Mucosa of rectum (tissue), 2 donors: ENCODE measurements around the gene SNX27.

Experiments used
- H3K27ac ChIP-seq, 2 donors: one replicate each; pipeline ENCODE4 v1.7.0; 2013; ENCODE audit warnings: inconsistent platforms in 2 of 2, low read depth in 2 of 2, low read length in 2 of 2
- H3K27me3 ChIP-seq, 2 donors: one replicate each; pipeline ENCODE4 v1.7.0; 2013; ENCODE audit warnings: low read length in 2 of 2; ENCODE audit not compliant: control insufficient read depth in 2 of 2, insufficient read depth in 2 of 2
- H3K36me3 ChIP-seq, 2 donors: one replicate each; pipeline ENCODE4 v1.7.0; 2013; ENCODE audit warnings: low read length in 2 of 2; ENCODE audit not compliant: control insufficient read depth in 2 of 2, insufficient read depth in 2 of 2
- H3K4me1 ChIP-seq, 2 donors: one replicate each; pipeline ENCODE4 v1.7.0; 2013; ENCODE audit warnings: low read length in 2 of 2, mild to moderate bottlenecking in 1 of 2; ENCODE audit not compliant: control insufficient read depth in 2 of 2, insufficient read depth in 2 of 2
- H3K4me3 ChIP-seq, 2 donors: one replicate each; pipeline ENCODE4 v1.7.0; 2013; ENCODE audit warnings: low read length in 2 of 2
- H3K9ac ChIP-seq, 2 donors: one replicate each; pipeline ENCODE4 v1.7.0; 2013; ENCODE audit warnings: low read length in 2 of 2, low read depth in 1 of 2, mild to moderate bottlenecking in 1 of 2
- H3K9me3 ChIP-seq, 2 donors: one replicate each; pipeline ENCODE4 v1.7.0; 2013; ENCODE audit warnings: low read length in 2 of 2; ENCODE audit not compliant: control insufficient read depth in 2 of 2
- donor health status: healthy.
- donor health status: Normal muscosa, but diverticular disease.

SNX27 gene

DNA sequence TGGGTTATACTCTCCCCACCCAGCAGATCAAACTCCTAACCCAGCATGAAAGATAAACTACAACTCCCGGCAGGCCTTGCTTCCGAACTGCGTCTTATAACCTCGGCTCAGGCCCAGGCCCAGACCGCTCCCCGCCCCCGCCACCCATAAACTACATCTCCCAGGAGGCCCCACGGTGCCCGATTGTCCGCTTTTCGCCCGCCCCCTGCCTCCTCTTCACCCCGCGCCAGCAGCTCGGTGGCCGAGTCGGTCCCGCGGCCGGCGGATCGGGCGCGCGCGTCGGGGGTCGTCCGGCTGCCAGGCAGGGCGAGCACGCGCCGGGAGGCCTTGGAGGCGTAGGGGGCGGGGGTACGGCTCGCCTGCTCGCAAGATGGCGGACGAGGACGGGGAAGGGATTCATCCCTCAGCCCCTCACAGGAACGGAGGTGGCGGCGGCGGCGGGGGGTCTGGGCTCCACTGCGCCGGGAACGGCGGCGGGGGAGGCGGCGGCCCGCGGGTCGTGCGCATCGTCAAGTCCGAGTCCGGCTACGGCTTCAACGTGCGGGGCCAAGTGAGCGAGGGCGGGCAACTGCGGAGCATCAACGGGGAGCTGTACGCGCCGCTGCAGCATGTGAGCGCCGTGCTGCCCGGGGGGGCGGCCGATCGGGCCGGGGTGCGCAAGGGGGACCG is at the start of gene SNX27:
Gene SNX27 (plus strand): TSS at position 219 of the 669 bp plus-strand sequence. CDS start 152 bp downstream, at position 371.
- peak within 1 kb of the TSS; percentile 43 to 87 for H3K9ac ChIP-seq
- H3K27ac ChIP-seq: peak within 1 kb of the TSS; percentile 79 to 82
- H3K27me3 ChIP-seq: no peaks in the 10 kb centered on the region
- H3K9me3 ChIP-seq: no peaks in the 10 kb centered on the region
- peaks cover 10 to 11% of the 10 kb centered on the region in 2 donors for H3K4me1 ChIP-seq
- peak within 1 kb of the TSS; percentile 78 to 79 for H3K4me3 ChIP-seq
- H3K36me3 ChIP-seq: no peaks in the 10 kb centered on the region

DNA sequence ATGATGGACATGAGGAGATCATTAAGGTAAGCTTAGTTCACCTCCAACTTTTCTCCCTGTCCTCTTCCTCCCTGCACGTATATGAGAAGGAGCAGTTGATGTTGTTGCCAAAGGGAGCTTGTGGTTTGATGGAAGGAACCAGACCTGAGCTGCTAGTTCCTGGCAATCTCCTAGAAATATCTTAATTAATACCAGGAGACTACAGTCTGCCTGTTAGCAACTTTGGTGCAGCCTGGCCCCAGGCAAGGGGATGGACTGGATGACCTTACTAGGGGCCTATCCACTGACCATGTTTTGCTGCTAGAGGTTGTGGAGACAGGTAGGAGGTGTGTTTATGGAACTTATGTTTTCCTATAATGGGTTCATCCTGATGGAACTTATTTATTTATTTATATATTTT is 49.2 kb upstream of the SNX27 start:
- Histone ChIP-seq H3K4me3 (no peak overlapping the region), H3K9me3 (no peaks in the 10 kb centered on the region), H3K27ac (no peak overlapping the region), H3K4me1 (no peaks in the 10 kb centered on the region), H3K9ac (no peak overlapping the region), H3K36me3 (peaks cover 17 to 26% of the 10 kb centered on the region in 2 donors), H3K27me3 (no peaks in the 10 kb centered on the region)

DNA sequence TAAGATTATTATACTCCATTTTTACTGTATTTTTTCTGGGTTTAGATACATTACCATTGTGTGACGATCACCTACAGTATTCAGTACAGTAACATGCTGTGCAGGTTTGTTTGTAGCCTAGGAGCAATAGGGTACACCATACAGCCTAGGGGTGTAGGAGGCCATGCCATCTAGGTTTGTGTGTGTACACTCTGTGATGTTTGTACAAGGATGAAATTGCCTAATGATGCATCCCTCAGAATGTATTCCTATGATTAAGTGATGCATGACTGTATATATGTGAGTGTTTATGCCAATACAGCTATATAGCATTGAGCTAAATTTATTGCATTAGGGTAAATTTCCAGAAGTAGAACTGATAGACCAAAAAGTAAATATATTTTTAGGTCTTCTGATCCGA is 48.5 kb upstream of the SNX27 start:
- no peak overlapping the region for H3K27ac ChIP-seq
- no peak overlapping the region for H3K9ac ChIP-seq
- H3K27me3 ChIP-seq: no peaks in the 10 kb centered on the region
- peaks cover 17 to 26% of the 10 kb centered on the region in 2 donors for H3K36me3 ChIP-seq
- no peak overlapping the region for H3K4me3 ChIP-seq
- H3K4me1 ChIP-seq: no peaks in the 10 kb centered on the region
- H3K9me3 ChIP-seq: no peaks in the 10 kb centered on the region

DNA sequence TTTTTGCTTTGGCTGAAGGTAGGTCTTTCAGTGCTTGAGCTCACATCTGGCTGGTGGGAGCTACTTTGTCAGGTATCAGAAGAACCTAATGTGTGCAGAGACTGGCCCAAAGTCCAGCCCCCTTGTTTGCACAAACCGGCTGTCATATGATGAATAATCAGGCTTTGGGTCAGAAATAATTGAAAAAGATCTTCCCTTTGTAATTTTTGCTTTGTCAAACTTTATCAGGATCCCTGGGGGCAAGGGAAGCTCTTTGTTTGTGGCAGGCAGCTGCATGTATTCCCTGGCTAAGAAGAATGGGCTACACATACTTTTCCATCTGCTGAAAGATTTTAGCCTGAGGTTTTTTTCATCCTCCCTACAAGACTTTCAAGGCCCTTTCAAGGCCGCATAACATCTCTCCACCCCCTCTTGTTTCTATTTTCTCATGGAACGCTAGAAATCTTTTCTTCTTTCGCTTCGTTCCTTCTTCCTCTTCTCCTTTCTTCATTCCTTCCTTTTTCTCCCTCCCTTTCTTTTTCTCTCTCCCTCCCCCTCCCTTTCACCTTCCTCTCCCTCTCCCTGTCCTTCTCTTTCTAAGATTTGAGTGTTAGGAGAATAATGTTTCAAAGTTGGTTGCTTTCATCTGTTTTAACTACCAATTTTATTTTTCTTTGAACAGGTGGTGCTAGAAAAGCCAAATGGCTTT is 46.2 kb upstream of the SNX27 start:
- Histone ChIP-seq H3K9me3 (no peaks in the 10 kb centered on the region), H3K9ac (no peak overlapping the region), H3K4me3 (no peak overlapping the region), H3K4me1 (peaks cover 13 to 15% of the 10 kb centered on the region in 2 donors), H3K36me3 (peaks cover 19 to 36% of the 10 kb centered on the region in 2 donors), H3K27ac (no peak overlapping the region), H3K27me3 (no peaks in the 10 kb centered on the region)

DNA sequence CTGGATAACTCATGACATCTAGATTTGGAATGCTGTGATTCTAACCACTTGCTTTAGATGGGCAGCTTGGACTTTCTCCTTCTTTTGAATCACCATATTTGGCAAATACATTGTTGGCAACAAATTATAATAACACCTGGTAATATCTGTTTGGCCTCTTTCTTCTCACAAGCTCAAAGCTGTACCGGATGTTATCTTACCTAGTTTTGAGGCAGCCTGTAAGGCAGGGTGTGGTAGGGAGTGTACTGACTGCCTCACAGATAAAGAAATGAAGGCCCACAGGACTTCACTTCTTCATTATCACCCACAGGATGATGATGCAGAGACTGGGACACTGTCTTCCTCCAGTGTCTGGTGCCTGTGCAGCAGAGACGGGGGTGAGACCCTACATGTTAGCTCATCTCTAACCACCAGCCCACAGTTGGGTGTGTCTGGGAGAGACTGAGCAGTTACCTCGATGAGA is 43.2 kb upstream of the SNX27 start:
- Histone ChIP-seq H3K9me3 (no peaks in the 10 kb centered on the region), H3K4me3 (no peak overlapping the region), H3K9ac (peak overlapping the region in 1 of 2 donors; percentile 3), H3K27me3 (no peaks in the 10 kb centered on the region), H3K36me3 (peaks cover 20 to 35% of the 10 kb centered on the region in 2 donors), H3K4me1 (peaks cover 13 to 15% of the 10 kb centered on the region in 2 donors), H3K27ac (peak overlapping the region; percentile 71 to 80)

DNA sequence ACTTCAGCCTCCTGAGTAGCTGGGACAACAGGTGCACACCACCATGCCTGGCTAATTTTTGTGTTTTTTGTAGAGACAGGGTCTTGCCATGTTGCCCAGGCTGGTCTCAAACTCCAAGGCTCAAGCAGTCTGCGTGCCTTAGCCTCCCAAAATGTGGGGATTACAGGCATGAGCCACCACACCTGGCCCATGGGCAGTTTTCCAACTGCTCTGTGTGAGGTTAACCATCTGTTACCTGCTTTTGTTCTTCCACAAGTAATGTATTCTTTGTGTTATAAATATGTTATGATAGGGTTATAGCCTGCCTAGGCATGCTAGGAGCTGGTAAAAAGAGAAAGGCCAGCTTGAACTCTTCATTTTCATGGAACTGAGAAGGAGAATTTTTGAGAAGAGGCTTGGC is 41.0 kb upstream of the SNX27 start:
- Histone ChIP-seq H3K27ac (peak overlapping the region in 1 of 2 donors; percentile 6), H3K36me3 (peaks cover 11 to 38% of the 10 kb centered on the region in 2 donors), H3K4me3 (no peak overlapping the region), H3K9me3 (no peaks in the 10 kb centered on the region), H3K27me3 (no peaks in the 10 kb centered on the region), H3K4me1 (peaks cover 13 to 15% of the 10 kb centered on the region in 2 donors), H3K9ac (no peak overlapping the region)

DNA sequence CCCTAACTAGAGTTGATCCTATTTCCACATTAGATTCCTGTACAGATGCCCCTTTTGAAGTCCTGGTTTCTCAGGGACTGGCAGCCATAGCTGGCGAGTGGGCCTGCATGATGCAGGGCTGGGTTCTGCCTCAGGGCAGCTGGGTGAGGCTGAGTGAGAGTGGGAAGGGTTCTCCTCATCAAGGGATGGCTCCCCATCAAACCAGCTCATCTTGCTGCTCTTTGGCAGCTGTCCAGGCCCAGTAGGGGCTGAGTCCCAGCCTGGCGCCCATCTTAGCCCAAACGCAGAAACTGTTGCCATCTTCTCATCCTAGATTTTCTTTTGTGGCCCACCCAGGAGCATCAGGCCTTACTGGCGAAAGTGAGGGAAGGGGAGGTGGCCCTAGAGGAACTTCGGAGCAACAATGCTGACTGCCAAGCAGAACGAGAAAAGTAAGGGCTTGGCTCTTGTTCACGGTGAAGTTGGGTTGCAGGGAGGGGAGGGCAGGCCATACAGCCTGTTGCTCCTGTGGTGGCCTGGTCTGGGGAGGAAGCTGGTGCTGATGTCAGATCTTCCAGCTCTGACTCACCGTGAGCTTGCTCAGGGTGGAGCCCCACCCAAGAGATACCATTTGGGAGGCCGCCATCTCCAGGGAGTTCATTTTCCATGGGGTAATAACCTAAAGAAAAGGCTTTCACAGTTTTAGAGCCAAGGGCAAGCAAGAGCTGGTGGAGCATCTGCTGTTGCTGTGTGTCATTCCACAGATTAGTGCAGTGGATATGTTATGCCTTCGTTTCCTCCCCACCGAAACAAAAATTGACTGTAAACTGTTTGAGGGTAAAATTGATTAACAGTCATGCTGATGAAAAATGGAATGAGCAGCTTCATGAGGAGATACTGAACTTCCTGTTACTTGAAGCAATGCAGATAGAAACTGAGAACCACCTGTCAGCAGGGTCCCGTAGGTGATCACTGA is 37.0 kb upstream of the SNX27 start:
- H3K9me3 ChIP-seq: no peaks in the 10 kb centered on the region
- H3K36me3 ChIP-seq: peaks cover 39 to 45% of the 10 kb centered on the region in 2 donors
- no peak overlapping the region for H3K27ac ChIP-seq
- no peaks in the 10 kb centered on the region for H3K27me3 ChIP-seq
- no peak overlapping the region for H3K9ac ChIP-seq
- H3K4me1 ChIP-seq: peaks cover 2 to 4% of the 10 kb centered on the region in 2 donors
- no peak overlapping the region for H3K4me3 ChIP-seq

DNA sequence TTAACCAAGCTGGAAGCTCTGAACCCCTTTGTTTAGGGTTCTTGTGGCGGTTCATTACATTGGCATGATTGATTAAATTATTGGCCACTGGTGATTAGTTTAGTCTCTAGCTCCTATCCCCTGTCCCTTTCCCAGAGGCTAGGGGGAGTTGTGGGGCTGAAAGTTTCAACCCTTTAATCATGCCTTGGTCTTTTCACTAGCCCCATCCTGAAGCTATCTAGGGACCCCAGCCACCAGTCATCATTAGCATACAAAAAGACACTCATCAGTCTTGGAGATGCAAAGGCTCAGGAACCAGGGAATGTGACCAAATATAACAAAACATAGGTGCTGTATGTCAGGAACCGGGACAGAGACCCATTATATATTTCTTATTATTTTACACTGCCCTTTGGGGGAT is 34.7 kb upstream of the SNX27 start:
- Histone ChIP-seq H3K27me3 (no peaks in the 10 kb centered on the region), H3K9ac (no peak overlapping the region), H3K36me3 (peaks cover 50 to 64% of the 10 kb centered on the region in 2 donors), H3K4me1 (no peaks in the 10 kb centered on the region), H3K27ac (no peak overlapping the region), H3K4me3 (no peak overlapping the region), H3K9me3 (no peaks in the 10 kb centered on the region)

DNA sequence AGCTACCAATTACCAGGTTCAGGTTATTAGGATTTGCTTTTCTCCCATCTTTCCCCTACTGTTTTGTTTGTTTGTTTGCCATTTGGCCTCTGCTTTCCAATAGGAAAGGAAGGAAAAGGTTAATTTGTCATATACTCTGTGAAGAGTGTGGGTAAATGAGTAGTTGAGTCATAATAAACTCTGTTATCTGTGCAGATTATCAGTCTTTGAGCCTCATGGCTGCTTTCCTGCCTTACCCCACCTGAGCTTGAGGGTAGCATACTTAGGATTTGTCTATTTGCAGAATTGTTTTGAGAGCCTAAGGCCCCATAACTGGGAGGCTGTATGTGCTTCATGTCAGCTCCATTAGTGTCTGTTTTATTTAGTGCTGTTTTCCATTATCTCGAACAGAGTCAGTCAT is 32.9 kb upstream of the SNX27 start:
- Histone ChIP-seq H3K4me1 (no peaks in the 10 kb centered on the region), H3K27me3 (no peaks in the 10 kb centered on the region), H3K27ac (no peak overlapping the region), H3K9me3 (no peaks in the 10 kb centered on the region), H3K36me3 (peaks cover 54 to 58% of the 10 kb centered on the region in 2 donors), H3K9ac (no peak overlapping the region), H3K4me3 (no peak overlapping the region)
